22Rv1 (cell line): ENCODE results near the gene KPNA4.
"Not testable (repeated sequence)": the region's sequence is repeated elsewhere in the genome, so short reads cannot be mapped to it uniquely, and the experiment has no call there.

ENCODE experiments used
- ZFX ChIP-seq: fragments of 450-650 bp; IDR thresholded peaks from 2 replicates; pipeline ENCODE4 v1.6.1; 2017; ENCODE audit warnings: antibody characterized with exemption, borderline replicate concordance
- TF ChIP-seq, protein P1 (sequence below): fragments of 450-650 bp; IDR thresholded peaks from 2 replicates; pipeline ENCODE4 v1.5.1; 2017; ENCODE audit warnings: mild to moderate bottlenecking

DNA sequence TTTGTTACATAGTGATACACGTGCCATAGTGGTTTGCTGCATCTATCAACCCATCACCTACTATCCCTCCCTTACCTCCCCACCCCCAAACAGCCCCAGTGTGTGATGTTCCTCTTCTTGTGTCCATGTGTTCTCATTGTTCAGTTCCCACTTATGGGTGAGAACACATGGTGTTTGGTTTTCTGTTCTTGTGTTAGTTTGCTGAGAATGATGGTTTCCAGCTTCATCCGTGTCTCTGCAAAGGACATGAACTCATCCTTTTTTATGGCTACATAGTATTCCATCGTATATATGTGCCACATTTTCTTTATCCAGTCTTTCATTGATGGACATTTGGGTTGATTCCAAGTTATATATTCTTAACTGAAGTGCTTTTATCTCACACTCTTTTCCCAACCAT is 38.5 kb upstream of the KPNA4 start:
- TF ChIP-seq, protein P1, sequence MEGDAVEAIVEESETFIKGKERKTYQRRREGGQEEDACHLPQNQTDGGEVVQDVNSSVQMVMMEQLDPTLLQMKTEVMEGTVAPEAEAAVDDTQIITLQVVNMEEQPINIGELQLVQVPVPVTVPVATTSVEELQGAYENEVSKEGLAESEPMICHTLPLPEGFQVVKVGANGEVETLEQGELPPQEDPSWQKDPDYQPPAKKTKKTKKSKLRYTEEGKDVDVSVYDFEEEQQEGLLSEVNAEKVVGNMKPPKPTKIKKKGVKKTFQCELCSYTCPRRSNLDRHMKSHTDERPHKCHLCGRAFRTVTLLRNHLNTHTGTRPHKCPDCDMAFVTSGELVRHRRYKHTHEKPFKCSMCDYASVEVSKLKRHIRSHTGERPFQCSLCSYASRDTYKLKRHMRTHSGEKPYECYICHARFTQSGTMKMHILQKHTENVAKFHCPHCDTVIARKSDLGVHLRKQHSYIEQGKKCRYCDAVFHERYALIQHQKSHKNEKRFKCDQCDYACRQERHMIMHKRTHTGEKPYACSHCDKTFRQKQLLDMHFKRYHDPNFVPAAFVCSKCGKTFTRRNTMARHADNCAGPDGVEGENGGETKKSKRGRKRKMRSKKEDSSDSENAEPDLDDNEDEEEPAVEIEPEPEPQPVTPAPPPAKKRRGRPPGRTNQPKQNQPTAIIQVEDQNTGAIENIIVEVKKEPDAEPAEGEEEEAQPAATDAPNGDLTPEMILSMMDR: not testable (repeated sequence)
- not testable (repeated sequence) for TF ChIP-seq ZFX
